SU-DHL-6 (cell line): ENCODE results near the gene HMCES.

Experiments used
- H2AFZ ChIP-seq: fragments of 200-600 bp; sonication (generic); 2 replicates; pipeline ENCODE4 v1.6.1; 2014; ENCODE audit warnings: low read depth, mild to moderate bottlenecking, moderate library complexity, mixed read lengths, antibody characterized with exemption, low read length; ENCODE audit not compliant: severe bottlenecking
- H3F3A ChIP-seq: fragments of 200-600 bp; shearing (Covaris generic); 2 replicates; pipeline ENCODE4 v1.6.0; 2016; ENCODE audit warnings: antibody characterized with exemption, mild to moderate bottlenecking; ENCODE audit not compliant: insufficient read depth
- H3K27ac ChIP-seq: fragments of 200-600 bp; sonication (generic); 2 replicates; pipeline ENCODE4 v1.5.1; 2016; ENCODE audit warnings: low read depth, mild to moderate bottlenecking, low read length, moderate library complexity, mixed read lengths
- H3K27me3 ChIP-seq: fragments of 200-600 bp; sonication (generic), shearing (Covaris generic); 2 replicates; pipeline ENCODE4 v1.6.0; 2014; ENCODE audit warnings: mild to moderate bottlenecking, low read length
- H3K36me3 ChIP-seq: fragments of 200-600 bp; sonication (generic); 2 replicates; pipeline ENCODE4 v1.6.1; 2014; ENCODE audit warnings: mild to moderate bottlenecking, low read length, mixed read lengths
- H3K4me2 ChIP-seq: fragments of 300-600, 200-600 bp; shearing (Covaris generic), sonication (generic); 2 replicates; pipeline ENCODE4 v1.6.0; 2014; ENCODE audit warnings: low read length, low read depth, mild to moderate bottlenecking; ENCODE audit not compliant: poor library complexity, severe bottlenecking
- H3K4me3 ChIP-seq: fragments of 200-600 bp; sonication (generic); 2 replicates; pipeline ENCODE4 v1.5.1; 2014; ENCODE audit warnings: antibody characterized with exemption, low read length, mild to moderate bottlenecking, mixed read lengths; ENCODE audit not compliant: insufficient read depth, poor library complexity, severe bottlenecking
- H3K79me2 ChIP-seq: fragments of 200-600 bp; sonication (generic); 2 replicates; pipeline ENCODE4 v1.6.1; 2014; ENCODE audit warnings: mild to moderate bottlenecking, low read length, moderate library complexity; ENCODE audit not compliant: insufficient read depth
- H3K9ac ChIP-seq: fragments of 200-600 bp; sonication (generic); 2 replicates; pipeline ENCODE4 v1.7.0; 2014; ENCODE audit warnings: mild to moderate bottlenecking, low read length
- H3K9me2 ChIP-seq: fragments of 200-600 bp; sonication (generic); replicated peaks from 2 replicates; pipeline ENCODE4 v1.6.1; 2014; ENCODE audit warnings: low read length; ENCODE audit not compliant: insufficient read depth
- H3K9me3 ChIP-seq: fragments of 200-600 bp; sonication (generic); 2 replicates; pipeline ENCODE4 v1.6.1; 2014; ENCODE audit warnings: low read length, mixed read lengths; ENCODE audit not compliant: insufficient read depth
- H4K20me1 ChIP-seq: fragments of 200-600 bp; sonication (generic); 2 replicates; pipeline ENCODE4 v1.6.1; 2014; ENCODE audit warnings: low read depth, mild to moderate bottlenecking, antibody characterized with exemption, low read length, moderate library complexity, mixed read lengths
- CTCF ChIP-seq: fragments of 200-600 bp; sonication (generic); IDR thresholded peaks from one replicate; pipeline ENCODE4 v1.5.1; 2017; ENCODE audit warnings: antibody characterized with exemption, mild to moderate bottlenecking, low read length, moderate library complexity; ENCODE audit not compliant: insufficient read depth, poor library complexity, severe bottlenecking
- EZH2phosphoT487 ChIP-seq: fragments of 200-600 bp; sonication (generic), shearing (Covaris generic); conservative IDR thresholded peaks from 2 replicates; pipeline ENCODE4 v1.6.1; 2018; ENCODE audit warnings: mild to moderate bottlenecking, antibody characterized with exemption, low read length, moderate library complexity, mixed read lengths

The HMCES gene

GRCh38 chr3:129304146-129304961, 25.7 kb downstream of the HMCES start:
- Histone ChIP-seq H3K27me3 (no peaks in the 10 kb centered on the region), H3K9me2 (no peaks in the 10 kb centered on the region), H3K36me3 (peaks cover 7% of the 10 kb centered on the region), H3K27ac (no peak overlapping the region), H3K79me2 (no peaks in the 10 kb centered on the region), H3K9ac (no peak overlapping the region), H3F3A (0 out of 2 replicates have a peak, but pooled peaks cover 2% of the 10 kb centered on the region), H2AFZ (no peak overlapping the region), H3K4me3 (no peak overlapping the region), H4K20me1 (no peaks in the 10 kb centered on the region), H3K9me3 (no peaks in the 10 kb centered on the region), H3K4me2 (no peak overlapping the region)
- TF ChIP-seq EZH2phosphoT487 (no peak), CTCF (no peak)

- Histone ChIP-seq H3K36me3 (peaks cover 7% of the 10 kb centered on the region), H3K4me3 (no peak overlapping the region), H2AFZ (no peak overlapping the region), H3K9me3 (no peaks in the 10 kb centered on the region), H3K27me3 (no peaks in the 10 kb centered on the region), H4K20me1 (no peaks in the 10 kb centered on the region), H3K79me2 (no peaks in the 10 kb centered on the region), H3K9me2 (no peaks in the 10 kb centered on the region), H3K9ac (no peak overlapping the region), H3K4me2 (no peak overlapping the region), H3K27ac (no peak overlapping the region), H3F3A (0 out of 2 replicates have a peak, but pooled peaks cover 2% of the 10 kb centered on the region)
- TF ChIP-seq CTCF: no peak
- no peak for TF ChIP-seq EZH2phosphoT487
Measured at GRCh38 chr3:129304962-129305222, 26.2 kb downstream of the HMCES start.

GRCh38 chr3:129305592-129306091, 27.0 kb downstream of the HMCES start:
- Histone ChIP-seq H3K27ac (no peak overlapping the region), H3K9ac (no peak overlapping the region), H4K20me1 (no peaks in the 10 kb centered on the region), H3K4me3 (no peak overlapping the region), H3F3A (0 out of 2 replicates have a peak, but pooled peaks cover 2% of the 10 kb centered on the region), H2AFZ (no peak overlapping the region), H3K9me2 (no peaks in the 10 kb centered on the region), H3K4me2 (no peak overlapping the region), H3K9me3 (no peaks in the 10 kb centered on the region), H3K36me3 (peaks cover 7% of the 10 kb centered on the region), H3K79me2 (no peaks in the 10 kb centered on the region), H3K27me3 (no peaks in the 10 kb centered on the region)
- TF ChIP-seq EZH2phosphoT487 (no peak), CTCF (no peak)
